Activated T-cell treated with anti-CD3 and anti-CD28 coated beads for 4 hours (primary cell): ENCODE data around the gene SPOP.
"Not testable (repeated sequence)": the region's sequence is repeated elsewhere in the genome, so short reads cannot be mapped to it uniquely, and the experiment has no call there.

Experiments
- DNase-seq: peaks from one replicate; pipeline ENCODE4 v3.0.0-alpha.2; 2020

Gene SPOP

DNA sequence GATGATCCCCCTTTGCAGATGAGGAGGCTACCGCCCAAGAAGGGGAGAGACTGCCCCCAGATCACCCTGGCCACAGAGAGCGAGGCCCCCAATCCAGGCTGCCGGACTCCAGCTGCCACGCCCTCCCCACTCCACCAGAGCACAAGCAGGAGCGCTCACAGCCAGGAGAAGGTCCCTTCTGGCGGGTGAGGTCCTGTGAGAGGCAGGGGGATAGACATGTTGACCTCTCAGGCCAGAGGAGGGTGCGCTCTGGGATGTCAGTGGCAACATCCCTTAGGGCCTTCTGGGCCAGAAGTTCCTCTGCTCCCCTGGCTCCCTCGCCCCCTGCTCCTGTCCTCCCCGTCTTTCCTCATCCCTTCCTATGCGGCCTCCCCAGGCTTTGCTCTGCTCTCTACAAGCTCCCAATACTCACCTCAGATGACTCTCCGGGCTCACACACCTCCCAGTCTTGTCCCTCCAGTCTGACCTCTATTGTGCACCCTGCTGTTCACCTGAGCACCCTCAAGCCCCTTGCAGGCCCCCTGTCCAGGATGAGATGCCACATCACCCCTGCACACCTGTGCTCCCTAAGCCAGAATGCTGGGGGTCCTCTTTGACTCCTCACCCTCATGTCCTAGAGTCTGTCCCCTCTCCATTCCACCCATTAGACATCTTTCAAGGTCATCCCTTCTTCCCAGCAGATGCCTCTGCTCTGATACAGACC lies 107.2 kb downstream of the SPOP start:
- DNase-seq, result no peak

DNA sequence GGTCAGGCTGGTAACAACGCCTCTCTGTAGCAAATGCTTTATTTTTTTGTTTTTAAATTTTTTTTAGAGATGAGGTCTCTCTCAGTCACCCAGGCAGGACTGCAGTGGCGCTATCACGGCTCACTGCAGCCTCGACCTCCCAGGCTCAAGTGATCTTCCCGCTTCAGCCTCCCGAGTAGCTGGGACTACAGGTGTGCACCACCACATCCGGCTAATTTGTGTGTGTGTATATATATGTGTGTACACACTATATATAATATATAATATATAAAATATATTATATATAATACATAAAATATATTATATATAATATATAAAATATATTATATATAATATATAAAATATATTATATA lies 109.2 kb downstream of the SPOP start:
- not testable (repeated sequence) for DNase-seq

DNA sequence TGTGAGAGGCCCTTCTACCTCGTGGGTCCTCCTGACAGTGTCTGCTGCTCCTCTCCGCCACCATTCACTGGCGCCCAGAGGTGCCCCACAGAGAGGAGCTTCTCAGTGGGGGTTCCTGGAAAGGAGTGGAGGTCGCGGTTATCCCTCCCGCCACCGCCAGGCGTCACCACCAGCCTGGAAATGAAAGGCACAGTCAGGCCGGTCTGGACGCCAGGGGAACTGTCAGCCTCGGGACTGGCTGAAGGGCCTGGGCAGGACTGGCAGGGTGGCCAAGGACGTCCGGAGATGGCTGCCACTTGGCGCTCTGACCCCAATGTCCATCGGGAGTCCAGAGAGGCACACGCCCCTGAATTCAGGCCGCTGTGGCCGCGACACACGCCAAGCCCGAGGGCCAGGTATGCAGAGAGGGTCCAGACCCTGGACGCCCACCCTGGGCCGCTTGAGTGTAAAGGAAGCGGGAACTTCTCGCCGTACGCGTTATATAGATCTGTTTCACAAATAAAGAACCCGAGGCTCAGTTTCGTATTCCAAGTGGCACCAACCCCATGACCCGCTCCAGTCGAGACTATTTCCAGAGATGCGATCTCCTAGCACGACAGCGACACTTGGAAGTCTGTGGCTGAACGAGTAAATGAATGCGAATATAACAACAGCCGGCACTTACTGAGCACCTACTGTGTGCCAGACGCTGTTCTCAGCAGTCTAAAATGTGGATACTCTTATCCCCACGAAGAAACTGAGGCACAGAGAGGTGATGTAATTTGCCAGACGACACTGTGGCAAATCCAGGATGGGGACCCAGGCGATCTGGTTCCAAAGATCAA lies 109.8 kb downstream of the SPOP start:
- DNase-seq, result peak; percentile 84

DNA sequence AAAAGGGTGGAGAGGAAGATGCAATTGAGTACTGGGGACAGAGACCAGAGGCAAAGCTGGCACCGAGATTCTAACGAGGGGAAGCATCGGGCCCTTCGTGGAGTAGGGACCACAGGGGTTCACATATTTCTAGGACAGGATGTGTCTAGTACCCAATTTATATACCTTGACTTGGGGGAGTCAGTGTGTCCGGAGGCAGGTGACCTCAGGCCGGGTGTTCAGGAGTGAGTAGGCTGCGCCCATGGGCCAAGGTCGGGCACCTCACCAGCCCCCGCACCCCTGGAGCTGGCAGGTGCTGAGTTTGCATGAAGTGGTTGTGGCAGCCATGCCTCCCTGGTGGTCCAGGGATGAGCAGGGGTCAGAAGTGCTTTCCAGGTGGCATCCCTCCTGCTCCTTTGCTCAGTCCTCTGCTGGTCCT lies 110.8 kb downstream of the SPOP start:
- DNase-seq, result no peak

DNA sequence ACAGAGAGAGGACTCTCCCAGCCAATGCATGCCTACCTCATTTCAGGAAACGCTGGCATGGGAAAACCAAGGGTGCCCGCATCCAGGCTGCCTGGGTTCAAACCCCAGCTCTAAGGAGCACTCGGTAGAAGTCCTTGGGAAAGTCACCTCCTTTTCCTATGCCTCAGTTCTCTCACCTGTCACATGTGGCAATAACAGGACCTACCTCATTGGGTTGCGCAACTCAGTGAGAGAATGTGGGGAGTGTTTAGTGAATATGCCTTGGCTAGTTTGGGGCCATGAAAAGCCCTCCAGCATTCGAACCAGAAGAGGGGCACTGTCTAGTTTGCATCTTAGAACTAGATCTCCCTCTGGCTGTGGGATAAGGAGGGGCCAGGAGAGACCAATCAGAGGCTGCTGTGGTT lies 111.2 kb downstream of the SPOP start:
- DNase-seq, result no peak

DNA sequence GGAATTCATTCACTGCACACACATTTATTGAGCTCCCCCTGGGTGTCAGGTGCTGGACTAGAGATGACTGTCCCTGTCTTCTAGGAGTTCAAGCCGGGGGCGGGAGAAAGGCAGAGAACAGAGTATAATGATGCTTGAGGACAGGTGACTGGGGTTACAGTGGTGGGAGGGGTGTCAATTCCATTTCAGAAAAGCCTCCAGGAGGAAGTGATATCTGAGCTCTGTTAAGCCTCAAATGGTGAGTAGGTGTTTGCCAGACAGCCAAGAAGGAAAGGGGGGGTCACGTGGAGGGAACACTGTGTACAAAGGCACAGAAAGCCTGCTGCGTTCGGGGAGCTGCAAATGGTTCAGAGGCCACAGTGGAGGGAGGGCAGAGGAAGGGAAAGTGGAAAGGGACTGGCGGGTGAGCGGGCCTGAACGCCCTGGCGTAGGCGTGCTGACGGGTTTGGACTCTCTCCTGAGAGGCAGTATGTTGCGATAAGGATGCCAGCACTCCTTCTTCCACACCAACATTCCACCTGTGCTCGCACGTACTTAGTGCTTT lies 111.9 kb downstream of the SPOP start:
- DNase-seq, result no peak

DNA sequence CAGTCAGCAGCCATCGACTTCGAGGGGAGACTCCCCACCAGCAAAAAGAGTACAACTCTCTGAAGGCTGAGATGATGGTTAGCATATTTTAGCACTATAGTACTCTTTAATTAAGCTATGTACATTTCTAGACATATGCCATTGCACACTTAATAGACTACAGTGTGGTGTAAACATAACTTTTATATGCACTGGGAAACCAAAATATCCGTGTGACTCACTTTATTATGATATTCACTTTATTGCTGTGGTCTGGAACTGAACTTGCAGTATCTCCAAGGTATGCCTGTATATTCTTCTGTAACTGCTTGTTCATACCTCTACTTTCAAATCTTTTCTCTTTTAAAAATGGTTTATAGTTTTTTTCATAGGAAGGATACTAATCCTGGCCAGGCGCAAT lies 113.3 kb downstream of the SPOP start:
- DNase-seq, result no peak

DNA sequence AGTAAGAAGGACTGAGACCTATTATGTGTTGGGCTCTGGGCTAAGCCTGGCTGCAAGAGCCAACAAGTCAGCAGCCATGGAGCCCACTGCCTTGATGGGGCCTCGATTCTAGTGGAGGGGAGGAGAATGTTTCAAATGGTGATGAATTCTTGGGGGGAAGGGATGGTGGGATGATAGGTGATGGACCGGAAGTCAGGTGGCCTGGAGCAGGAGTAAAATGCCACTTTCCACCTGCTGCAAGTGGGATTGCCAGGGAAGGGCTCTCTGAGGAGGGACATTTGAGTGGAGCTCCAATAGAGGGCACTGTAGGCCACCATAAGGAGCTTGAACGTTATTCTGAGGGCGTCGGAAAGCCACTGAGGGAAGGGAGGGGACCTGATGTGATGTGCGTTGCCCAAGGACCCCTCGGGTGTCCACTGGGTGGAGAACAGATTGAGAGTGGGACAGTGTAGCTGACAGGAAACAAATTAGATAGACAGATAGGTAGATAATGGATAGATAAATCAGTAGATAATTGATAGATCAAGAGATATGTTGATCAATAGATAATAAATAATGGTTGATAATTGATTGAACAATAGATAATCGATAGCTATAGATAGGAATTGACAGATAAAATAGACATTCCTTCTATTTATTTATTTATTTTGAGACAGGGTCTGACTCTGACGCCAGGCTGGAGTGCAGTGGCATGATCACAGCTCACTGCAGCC lies 120.4 kb downstream of the SPOP start:
- DNase-seq, result no peak

DNA sequence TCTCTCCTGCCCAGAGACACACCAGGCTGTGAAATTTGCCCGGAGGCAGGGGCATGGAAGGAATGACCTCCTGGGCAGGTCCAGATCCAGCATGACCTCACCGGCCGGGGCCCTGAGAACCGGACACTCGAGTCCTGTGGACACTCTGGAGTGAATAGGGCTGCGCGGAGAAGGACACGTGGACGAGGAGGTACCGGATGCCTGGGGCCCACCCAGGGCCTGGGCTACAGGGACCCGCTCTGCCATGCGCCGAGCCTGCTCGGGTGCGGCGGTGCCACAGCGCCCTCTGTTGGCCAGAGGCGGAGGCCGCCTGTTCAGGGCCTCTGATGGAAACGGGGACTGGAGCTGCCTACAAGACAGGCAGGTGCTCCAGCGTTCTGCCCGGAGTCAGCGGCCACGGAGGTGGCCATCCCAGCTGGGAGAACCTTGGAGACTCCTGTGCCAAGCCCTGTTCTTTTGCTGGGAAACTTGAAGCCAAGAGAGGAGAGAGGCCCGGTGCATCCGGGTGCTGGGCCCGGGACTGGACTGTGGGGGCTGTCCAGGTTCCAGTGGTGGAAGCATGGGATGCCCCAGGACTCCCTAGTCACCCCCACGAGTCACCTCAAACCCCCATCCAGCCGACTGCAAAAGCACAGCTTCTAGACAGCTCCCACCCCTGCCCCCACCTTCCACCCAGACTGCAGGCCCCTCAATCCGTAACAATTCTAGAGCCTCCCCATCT lies 121.5 kb downstream of the SPOP start:
- DNase-seq, result peak; percentile 71

DNA sequence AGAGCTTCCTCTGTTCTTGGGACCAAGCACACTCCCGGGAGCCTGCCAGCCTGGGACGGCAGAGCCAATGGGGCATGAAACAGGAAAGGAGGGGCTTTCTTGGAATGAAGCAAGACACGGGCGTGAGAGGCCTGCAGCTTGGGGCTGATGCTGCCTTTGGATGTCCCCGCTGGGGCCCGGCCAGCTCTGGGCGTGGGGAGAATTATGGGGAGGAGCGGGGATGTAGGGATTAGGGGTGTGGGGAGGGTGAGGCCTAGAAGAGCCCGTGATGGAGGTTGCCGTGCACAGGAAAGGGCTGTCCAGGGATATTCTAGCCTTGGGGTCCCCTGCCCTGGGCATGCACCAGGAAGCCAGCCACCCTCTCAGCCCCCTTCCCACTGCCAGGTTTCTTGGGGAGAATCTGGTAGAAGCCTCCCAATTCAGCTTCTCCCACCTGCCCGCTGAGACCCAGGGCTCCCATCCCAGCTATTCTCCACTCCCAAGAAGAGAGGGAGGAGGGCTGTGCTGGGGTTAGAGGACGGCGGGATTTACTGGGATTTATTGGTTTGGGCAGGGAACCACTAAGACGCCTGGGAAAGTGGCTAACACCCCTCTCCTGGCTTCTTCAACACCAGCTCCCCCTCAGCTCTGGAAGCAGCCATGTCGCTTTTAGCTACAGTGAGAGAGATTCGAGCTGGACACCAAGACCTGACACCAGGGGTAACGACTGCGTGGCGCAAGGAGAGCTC lies 122.2 kb downstream of the SPOP start:
- no peak for DNase-seq

DNA sequence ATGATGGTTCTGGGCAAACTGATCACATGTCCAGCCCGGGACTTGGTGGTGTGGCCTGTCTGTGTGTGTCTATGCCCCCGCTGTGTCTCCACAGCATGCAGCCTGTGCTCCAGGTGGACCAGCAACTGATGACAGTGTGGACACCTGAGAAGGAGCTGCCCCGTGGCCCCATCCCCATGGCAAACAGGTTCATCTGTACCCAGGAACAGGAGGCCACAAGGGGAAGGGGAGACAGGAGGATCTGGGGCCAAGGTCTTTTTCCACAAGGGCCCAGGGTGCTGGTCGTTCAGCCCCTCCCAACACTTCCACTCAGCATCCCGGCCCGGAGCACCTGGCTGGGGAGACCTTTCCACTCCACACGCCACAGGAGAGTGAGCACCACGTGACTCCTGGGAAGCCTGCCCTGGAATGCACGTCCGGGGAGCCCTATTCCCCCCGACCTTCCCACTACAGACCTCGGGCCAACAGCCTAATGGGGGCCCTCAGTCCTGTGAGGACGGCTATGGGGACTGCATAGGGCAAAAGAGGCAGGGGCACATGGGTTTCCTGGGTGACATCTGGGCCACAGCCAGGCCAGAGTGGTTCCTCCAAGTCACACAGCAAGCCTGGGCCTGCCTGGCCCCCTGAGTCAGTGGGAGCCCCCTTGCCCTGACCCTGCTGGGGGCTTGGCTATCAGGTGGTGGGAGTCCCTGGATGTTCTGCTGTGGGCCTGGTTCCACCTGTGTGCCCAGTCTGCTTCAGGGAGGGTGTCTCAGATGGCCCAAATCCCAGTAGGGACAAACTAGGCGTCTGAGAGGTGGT lies 123.0 kb downstream of the SPOP start:
- no peak for DNase-seq

DNA sequence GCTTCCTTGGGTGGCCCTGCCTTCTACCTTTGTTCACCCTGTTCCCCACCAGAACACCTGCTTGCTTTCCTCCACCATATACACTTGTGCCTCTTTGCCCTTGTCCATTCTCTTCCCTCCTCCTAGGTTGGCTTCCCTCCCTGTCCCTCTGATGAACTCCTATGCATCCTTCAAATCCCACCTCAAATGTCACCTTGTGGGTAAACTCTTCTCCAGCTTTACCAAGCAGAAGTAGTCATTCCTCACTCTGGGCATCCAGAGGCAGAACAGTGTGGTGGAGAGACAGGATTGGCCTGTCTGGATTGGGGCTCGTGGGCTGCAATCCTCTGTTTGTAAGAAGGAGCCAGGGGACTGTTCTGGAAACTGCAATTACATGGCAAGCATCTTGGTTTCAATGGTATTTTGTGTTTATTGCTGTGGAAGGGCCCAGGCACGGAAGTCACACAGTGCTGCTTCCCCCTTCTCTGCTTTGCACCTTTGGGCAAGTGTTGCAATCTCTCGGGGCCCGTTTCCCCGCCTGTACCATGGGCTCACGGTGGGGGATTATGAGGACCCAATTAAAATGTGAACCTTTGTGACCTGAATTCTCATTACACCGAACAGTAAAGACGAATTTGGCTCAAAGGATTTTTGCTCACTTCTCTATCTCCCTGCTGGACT lies 124.1 kb downstream of the SPOP start:
- DNase-seq, result no peak

DNA sequence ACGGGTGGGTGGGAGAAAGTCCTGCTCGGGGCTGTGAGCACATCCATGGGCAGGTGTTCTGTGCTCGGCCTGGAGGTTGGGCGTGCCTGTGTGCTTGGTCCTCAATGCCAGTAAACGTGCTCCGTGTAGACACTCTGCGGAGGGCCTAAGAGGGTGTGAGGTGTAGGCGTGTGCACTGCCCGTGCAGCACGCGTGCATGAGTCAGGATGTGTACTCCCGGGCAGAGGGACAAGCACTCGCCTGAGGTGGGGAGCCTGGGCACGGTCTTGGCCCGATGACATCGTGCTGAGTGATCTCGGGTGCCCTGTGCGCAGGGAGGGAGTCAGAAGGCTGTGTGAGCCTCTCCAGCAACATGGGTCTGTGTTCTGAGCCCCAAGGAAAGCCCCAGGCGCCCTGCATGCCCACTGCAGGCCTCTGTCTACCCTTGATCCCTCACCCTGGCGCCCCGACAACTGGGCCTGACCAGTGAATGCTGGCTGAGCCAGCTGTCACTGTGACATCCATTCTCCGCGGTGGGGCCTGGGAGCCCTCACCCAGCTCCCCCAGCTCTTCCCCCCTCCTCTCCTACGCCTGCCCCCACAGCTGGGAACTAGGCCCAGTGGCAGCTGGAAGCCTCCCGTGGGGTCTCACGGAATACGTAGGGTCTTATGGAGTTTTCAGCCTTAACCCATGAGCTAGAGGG lies 125.7 kb downstream of the SPOP start:
- no peak for DNase-seq

DNA sequence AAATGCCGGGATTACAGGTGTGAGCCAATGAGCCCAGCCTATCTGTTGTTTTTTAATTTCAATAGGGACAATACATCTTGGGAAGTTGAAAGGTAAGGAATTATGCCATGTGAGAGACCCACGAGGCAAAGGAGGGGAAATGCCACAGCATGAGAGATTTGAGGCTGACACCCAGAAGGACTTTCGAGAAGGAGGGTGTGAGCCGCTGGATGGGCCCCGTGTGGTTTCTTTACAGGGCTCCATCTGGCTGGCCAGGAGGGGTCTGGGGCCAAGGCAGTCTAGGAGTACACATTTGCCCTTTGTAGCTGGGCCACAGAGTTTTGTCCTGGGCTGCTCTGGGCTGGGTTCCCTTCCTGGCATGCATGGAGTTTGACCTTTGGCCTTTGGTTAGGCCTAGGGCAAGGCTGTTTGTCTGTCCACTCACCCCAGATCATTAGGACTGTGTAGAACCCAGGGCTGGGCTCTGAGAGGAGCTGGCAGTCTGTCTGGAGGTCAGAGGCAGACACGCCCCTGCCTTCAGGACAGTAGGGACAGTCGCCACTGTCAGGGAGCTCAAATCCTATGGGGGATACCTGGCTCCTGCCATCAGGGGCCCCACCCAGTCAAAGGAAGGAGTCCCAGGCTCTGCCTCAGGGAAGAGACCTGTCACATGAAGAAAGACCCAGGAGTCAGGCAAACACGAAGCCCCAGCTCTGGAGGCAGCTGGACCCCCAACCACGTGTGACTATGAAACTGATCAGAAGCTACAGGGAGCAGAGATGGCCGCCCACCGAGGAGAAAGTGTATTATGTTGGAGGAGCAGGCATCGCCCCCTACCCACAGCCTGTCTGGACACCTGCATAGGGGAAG lies 126.5 kb downstream of the SPOP start:
- no peak for DNase-seq

DNA sequence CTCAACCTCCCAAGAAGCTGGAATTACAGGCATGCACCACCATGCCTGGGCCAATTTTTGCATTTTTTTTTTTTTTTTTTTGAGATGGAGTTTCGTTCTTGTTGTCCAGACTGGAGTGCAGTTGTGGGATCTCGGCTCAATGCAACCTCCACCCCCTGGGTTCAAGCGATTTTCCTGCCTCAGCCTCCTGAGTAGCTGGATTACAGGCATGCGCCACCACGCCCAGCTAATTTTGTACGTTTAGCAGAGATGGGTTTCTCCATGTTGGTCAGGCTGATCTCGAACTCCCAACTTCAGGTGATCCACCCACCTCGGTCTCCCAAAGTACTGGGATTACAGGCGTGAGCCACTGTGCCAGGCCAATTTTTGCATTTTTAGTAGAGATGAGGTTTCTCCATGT lies 127.1 kb downstream of the SPOP start:
- DNase-seq, result not testable (repeated sequence)

DNA sequence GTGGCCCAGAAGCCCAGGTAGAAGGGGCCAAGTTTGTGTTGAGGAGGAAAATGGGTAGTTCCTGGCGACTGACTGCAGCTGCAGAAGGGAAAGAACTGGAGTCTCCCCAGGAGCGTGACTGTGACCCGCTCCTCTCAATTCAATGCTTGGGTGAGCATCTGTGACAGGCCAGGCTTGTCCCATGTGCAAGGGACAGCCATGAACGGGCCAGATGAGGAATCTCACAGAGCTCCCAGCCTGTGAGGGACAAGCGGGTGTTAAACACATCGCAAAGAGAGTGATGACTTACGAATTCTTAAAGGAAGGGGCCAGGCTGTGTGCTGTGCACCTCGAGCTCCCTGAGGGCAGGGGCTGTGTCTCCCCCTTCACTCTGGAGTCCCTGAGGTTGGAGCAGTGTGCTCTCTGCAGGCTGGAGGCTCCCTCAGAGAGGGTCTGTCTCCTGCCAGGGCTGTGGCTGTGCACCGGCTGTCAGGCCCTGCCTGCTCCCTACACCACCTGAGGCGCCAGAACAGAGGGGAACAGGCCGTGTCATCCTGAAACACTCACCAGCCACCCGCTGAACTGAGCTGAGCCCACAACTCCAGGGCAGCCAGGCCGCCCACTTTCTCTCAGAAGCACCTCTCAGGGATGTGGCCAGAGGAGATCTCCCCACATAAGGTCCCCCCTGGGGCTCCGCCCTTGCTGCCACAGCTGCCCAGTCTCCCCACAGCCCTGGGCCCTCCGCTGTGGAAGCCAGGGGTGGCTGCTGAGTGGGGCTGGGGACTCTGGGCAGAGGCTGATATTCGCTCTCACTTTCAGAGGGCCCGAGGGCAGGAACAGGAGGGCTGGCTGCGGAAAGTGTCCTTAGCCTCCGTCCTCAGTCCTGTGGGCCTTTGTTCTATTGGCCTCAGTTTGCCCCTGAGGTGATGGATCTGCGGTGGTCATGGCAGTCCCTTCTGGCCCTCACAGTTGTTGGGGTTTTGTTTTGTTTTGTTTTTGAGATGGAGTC lies 127.9 kb downstream of the SPOP start:
- no peak for DNase-seq

DNA sequence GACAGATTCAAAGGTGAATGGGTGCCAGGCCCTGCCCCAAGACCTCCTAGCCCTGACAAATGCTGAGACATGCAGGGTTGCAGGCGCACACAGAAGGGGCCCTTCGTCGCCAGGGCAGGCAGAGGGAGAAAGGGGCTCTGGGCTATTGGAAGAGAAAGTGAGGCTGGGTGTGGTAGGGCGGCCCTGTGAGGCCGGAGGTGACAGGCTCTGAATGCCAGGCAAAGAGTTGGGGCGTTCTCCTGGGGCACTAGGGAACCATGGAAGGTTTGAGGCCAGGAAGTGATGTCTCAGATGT lies 128.6 kb downstream of the SPOP start:
- DNase-seq, result no peak
